Spinal cord (tissue), 10 donors: ENCODE data around the gene DBNDD1. TPM values are rescaled to one million over a fixed set of nuclear protein-coding genes. Genes with fewer than 3 reads are reported as not detected.
"Not testable (repeated sequence)": the region's sequence is repeated elsewhere in the genome, so short reads cannot be mapped to it uniquely, and the experiment has no call there.

Experiments used
- DNase-seq, 6 donors: peaks; one replicate each; pipeline versions ENCODE4 v3.0.0 to v3.0.0-alpha.2; 2013 to 2015; ENCODE audit warnings: low spot score in 6 of 6, low read depth in 4 of 6
- H3K27ac ChIP-seq: one replicate; pipeline ENCODE4 v1.5.1; 2013; ENCODE audit warnings: low read depth, low read length, control low read depth
- H3K27me3 ChIP-seq: one replicate; pipeline ENCODE4 v1.6.1; 2013; ENCODE audit warnings: low read length; ENCODE audit not compliant: control insufficient read depth, insufficient read depth
- H3K36me3 ChIP-seq: one replicate; pipeline ENCODE4 v1.6.1; 2013; ENCODE audit warnings: low read length; ENCODE audit not compliant: control insufficient read depth, insufficient read depth
- H3K4me1 ChIP-seq: one replicate; pipeline ENCODE4 v1.6.1; 2013; ENCODE audit warnings: low read length; ENCODE audit not compliant: control insufficient read depth, insufficient read depth
- H3K4me3 ChIP-seq: one replicate; pipeline ENCODE4 v1.5.1; 2013; ENCODE audit warnings: low read depth, low read length, control low read depth
- H3K9me3 ChIP-seq: one replicate; pipeline ENCODE4 v1.6.1; 2013; ENCODE audit warnings: low read length; ENCODE audit not compliant: control insufficient read depth, insufficient read depth
- WGBS: methylation state at CpG from one replicate; pipeline ENCODE4 v1.1.5; 2013; ENCODE audit warnings: missing lambda C conversion rate; ENCODE audit not compliant: insufficient coverage; 5-methylcytosine and 5-hydroxymethylcytosine counted together
- polyA plus RNA-seq, 2 donors: library from polyadenylated mRNA; unstranded; fragments of 120-200 nt; gene quantifications; one replicate each; pipeline ENCODE4 v1.2.1, GENCODE V29; 2013; ENCODE audit not compliant: insufficient read length in 2 of 2
- total RNA-seq, 2 donors: library from RNA; depleted of rRNA in 1 of 2; stranded (reverse); fragments of 120-200 nt in 1 of 2; fragments of >200 nt in 1 of 2; gene quantifications; one replicate each; pipeline versions ENCODE4 v1.2.3 to v1.2.4, GENCODE V29; 2013 to 2014
- donor health status: healthy.

Gene DBNDD1
- total and polyA plus RNA-seq, 4 donors: 6.0 to 59.5 (median 29.8) TPM

- WGBS: 79% methylated on average over 11 of the region's 11 CpGs
- H3K27me3 ChIP-seq: not testable (repeated sequence)
Observed at GRCh38 chr16:89968074-89968473, 51.2 kb downstream of the DBNDD1 start.

GRCh38 chr16:89967436-89967835, 51.8 kb downstream of the DBNDD1 start:
- peaks cover 20% of the 10 kb centered on the region for H3K4me1 ChIP-seq
- not testable (repeated sequence) for H3K9me3 ChIP-seq, H3K4me3 ChIP-seq, H3K27me3 ChIP-seq, DNase-seq, H3K27ac ChIP-seq
- WGBS: 85% methylated on average over 3 of the region's 5 CpGs
- peaks cover 49% of the 10 kb centered on the region for H3K36me3 ChIP-seq

More at GRCh38 chr16:89968074-89968473, 51.2 kb downstream of the DBNDD1 start:
- not testable (repeated sequence) for H3K27ac ChIP-seq, H3K4me3 ChIP-seq, H3K9me3 ChIP-seq, DNase-seq
- Histone ChIP-seq H3K4me1 (peaks cover 23% of the 10 kb centered on the region), H3K36me3 (peaks cover 43% of the 10 kb centered on the region)

GRCh38 chr16:89966756-89967155, 52.5 kb downstream of the DBNDD1 start:
- H3K36me3 ChIP-seq: peaks cover 56% of the 10 kb centered on the region
- no peak overlapping the region for H3K4me3 ChIP-seq

GRCh38 chr16:89965447-89966225, 53.6 kb downstream of the DBNDD1 start:
- Histone ChIP-seq H3K27ac (no peak overlapping the region), H3K4me1 (peaks cover 4% of the 10 kb centered on the region), H3K27me3 (no peaks in the 10 kb centered on the region), H3K4me3 (no peak overlapping the region), H3K9me3 (no peaks in the 10 kb centered on the region), H3K36me3 (peaks cover 67% of the 10 kb centered on the region)
- WGBS: 91% methylated on average over 27 of the region's 30 CpGs
- DNase-seq: no peak

More at GRCh38 chr16:89966756-89967155, 52.5 kb downstream of the DBNDD1 start:
- H3K27me3 ChIP-seq: no peaks in the 10 kb centered on the region
- H3K9me3 ChIP-seq: no peaks in the 10 kb centered on the region
- H3K4me1 ChIP-seq: peaks cover 16% of the 10 kb centered on the region
- 35% methylated on average over 9 of the region's 9 CpGs for WGBS
- DNase-seq: no peak
- no peak overlapping the region for H3K27ac ChIP-seq

DNA sequence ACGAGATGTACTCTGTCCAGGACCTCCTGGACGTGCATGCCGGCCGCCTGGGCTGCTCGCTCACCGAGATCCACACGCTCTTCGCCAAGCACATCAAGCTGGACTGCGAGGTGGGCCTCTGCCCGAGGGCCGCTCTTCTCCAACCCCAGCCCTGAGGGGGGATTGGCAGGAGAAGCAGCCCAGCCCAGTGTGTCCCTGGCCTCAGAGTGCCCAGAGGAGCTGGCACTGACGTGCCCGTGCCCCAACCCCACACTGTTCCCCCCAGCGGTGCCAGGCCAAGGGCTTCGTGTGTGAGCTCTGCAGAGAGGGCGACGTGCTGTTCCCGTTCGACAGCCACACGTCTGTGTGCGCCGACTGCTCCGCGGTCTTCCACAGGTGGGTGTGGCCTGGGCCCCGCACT, 55.1 kb downstream of the DBNDD1 start:
- 84% methylated on average over 25 of the region's 25 CpGs for WGBS
- Histone ChIP-seq H3K36me3 (peaks cover 77% of the 10 kb centered on the region), H3K9me3 (no peaks in the 10 kb centered on the region), H3K27me3 (no peaks in the 10 kb centered on the region), H3K27ac (no peak overlapping the region), H3K4me3 (no peak overlapping the region), H3K4me1 (no peaks in the 10 kb centered on the region)
- DNase-seq: no peak

DNA sequence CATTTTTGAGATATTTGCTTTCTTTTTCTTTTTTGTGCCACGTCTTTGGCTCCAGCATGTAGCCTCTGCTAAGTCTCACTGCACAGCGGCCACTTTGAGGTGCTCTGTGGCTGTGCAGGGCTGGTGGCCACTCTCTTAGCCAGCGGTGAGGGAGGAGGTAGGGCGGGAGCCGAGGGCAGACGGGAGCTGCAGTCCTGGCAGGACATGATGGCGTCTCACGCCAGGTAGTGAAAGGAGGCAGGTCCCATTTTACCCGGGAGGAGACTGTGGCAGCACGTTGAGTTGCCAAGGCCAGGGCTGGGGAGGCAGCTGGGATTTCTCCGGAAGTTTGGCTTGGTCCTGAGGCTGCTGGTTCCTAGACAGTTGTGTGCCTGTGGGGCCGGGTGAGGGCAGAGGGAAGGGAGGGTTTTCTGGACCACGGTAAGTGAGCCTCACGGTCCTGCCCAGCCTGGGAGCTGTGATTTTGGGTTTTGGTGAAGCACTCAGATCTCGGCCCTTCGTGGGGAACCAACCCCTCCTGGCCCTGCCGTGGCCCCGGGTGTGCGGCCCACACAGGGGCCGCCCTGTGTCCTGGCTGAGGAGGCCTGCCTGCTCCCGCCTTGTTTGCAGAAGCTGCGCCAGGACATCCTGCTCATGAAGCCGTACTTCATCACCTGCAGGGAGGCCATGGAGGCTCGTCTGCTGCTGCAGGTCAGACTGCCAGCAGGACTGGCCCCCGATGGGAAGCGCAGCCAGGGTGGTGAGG, 56.3 kb downstream of the DBNDD1 start:
- H3K4me1 ChIP-seq: no peaks in the 10 kb centered on the region
- H3K9me3 ChIP-seq: no peaks in the 10 kb centered on the region
- DNase-seq: no peak
- H3K36me3 ChIP-seq: peaks cover 85% of the 10 kb centered on the region
- H3K27me3 ChIP-seq: no peaks in the 10 kb centered on the region
- H3K27ac ChIP-seq: no peak overlapping the region
- no peak overlapping the region for H3K4me3 ChIP-seq
- WGBS: 88% methylated on average over 21 of the region's 26 CpGs

- peaks cover 93% of the 10 kb centered on the region for H3K36me3 ChIP-seq
Observed at GRCh38 chr16:89961920-89962319, 57.3 kb downstream of the DBNDD1 start.

DNA sequence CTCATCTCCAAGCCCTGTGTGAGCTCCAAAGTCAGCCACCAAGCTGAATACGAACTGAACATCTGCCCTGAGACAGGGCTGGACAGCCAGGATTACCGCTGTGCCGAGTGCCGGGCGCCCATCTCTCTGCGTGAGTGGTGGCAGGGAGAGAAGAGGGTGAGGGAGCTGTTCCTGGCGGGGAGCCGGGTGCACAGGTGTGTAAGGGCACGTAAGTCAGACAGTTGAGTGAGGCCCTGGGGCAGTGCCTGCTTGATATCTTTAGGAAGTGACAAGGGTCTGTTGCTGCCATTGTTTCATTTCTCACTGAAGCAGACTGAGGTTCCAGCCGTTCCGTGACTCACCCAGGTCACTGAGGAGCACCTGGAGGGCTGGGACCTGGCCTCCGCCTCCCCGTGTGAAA, 58.3 kb downstream of the DBNDD1 start:
- no peak for DNase-seq
- Histone ChIP-seq H3K27ac (no peak overlapping the region), H3K36me3 (peaks cover 94% of the 10 kb centered on the region), H3K27me3 (no peaks in the 10 kb centered on the region), H3K4me3 (no peak overlapping the region), H3K9me3 (no peaks in the 10 kb centered on the region), H3K4me1 (no peaks in the 10 kb centered on the region)
- 97% methylated on average over 13 of the region's 13 CpGs for WGBS

More at GRCh38 chr16:89961920-89962319, 57.3 kb downstream of the DBNDD1 start:
- no peaks in the 10 kb centered on the region for H3K4me1 ChIP-seq
- no peaks in the 10 kb centered on the region for H3K9me3 ChIP-seq
- no peaks in the 10 kb centered on the region for H3K27me3 ChIP-seq
- H3K27ac ChIP-seq: no peak overlapping the region
- DNase-seq: no peak
- no peak overlapping the region for H3K4me3 ChIP-seq
- WGBS: 95% methylated on average over 18 of the region's 23 CpGs

GRCh38 chr16:89958596-89958995, 60.7 kb downstream of the DBNDD1 start:
- Histone ChIP-seq H3K9me3 (no peaks in the 10 kb centered on the region), H3K4me3 (no peak overlapping the region), H3K27me3 (no peaks in the 10 kb centered on the region), H3K27ac (no peak overlapping the region), H3K4me1 (no peaks in the 10 kb centered on the region), H3K36me3 (peaks cover 98% of the 10 kb centered on the region)
- DNase-seq: no peak
- WGBS: 92% methylated on average over 9 of the region's 10 CpGs
